Heart right ventricle (tissue), 16 donors: ENCODE results near the gene CPNE5. TPM values are rescaled to one million over a fixed set of nuclear protein-coding genes. Genes with fewer than 3 reads are reported as not detected.
A peak's percentile ranks its signal among the peaks of the same experiment; 100 is the strongest.
"Not testable (repeated sequence)": the region's sequence is repeated elsewhere in the genome, so short reads cannot be mapped to it uniquely, and the experiment has no call there.

Source experiments
- ATAC-seq, 8 donors: fragments of 200-7000 bp; cut with Tn5 transposase; one replicate each; pipeline ENCODE4 v1.9.1; 2020; ENCODE audit warnings: mild to moderate bottlenecking in 8 of 8, moderate library complexity in 8 of 8, moderate number of reproducible peaks in 1 of 8
- DNase-seq, 2 donors: peaks; one replicate each; pipeline ENCODE4 v3.0.0-alpha.2; 2020
- H3K27ac ChIP-seq, 10 donors: fragments of 200-600 bp; sonication (generic) in 2 of 10; one replicate each; pipeline versions ENCODE4 v1.5.0 to v1.8.0; 2020 to 2022; ENCODE audit warnings: mild to moderate bottlenecking in 3 of 10
- H3K27me3 ChIP-seq, 7 donors: fragments of 200-600 bp; one replicate each; pipeline ENCODE4 v1.8.0; 2021 to 2022; ENCODE audit warnings: mild to moderate bottlenecking in 2 of 7
- H3K36me3 ChIP-seq, 9 donors: fragments of 200-600 bp; sonication (generic) in 1 of 9; one replicate each; pipeline versions ENCODE4 v1.5.0 to v1.8.0; 2020 to 2022; ENCODE audit warnings: mild to moderate bottlenecking in 2 of 9
- H3K4me1 ChIP-seq, 9 donors: fragments of 200-600 bp; sonication (generic) in 1 of 9; one replicate each; pipeline versions ENCODE4 v1.5.0 to v1.8.0; 2020 to 2022; ENCODE audit warnings: mild to moderate bottlenecking in 4 of 9
- H3K4me3 ChIP-seq, 10 donors: fragments of 200-600 bp; sonication (generic) in 2 of 10; one replicate each; pipeline versions ENCODE4 v1.5.0 to v1.8.0; 2020 to 2022; ENCODE audit warnings: mild to moderate bottlenecking in 7 of 10, moderate library complexity in 2 of 10
- H3K9me3 ChIP-seq, 11 donors: fragments of 200-600 bp in 10 of 11; sonication (generic) in 2 of 11; one replicate each; pipeline versions ENCODE4 v1.5.0 to v1.8.0; 2013 to 2022; ENCODE audit warnings: mild to moderate bottlenecking in 2 of 11, control low read depth in 1 of 11, moderate library complexity in 1 of 11
- WGBS, 2 donors: extraction: QIAGEN DNeasy Blood & Tissue Kit; methylation state at CpG; one replicate each; pipeline ENCODE4 v1.1.7; 2013; ENCODE audit warnings: inconsistent platforms in 1 of 2; 5-methylcytosine and 5-hydroxymethylcytosine counted together
- intact Hi-C, 10 donors: fragments of 100-400 bp; cut with DNase I; formaldehyde crosslinking; loops; one replicate each; pipeline versions ENCODE4 v1.11.1 to v1.14.2; 2022
- polyA plus RNA-seq, 2 donors: library from polyadenylated mRNA; stranded (reverse); fragments of 200-250 nt; gene quantifications; one replicate each; pipeline ENCODE4 v1.2.3, GENCODE V29; 2013
- total RNA-seq, 10 donors: library from RNA; stranded (reverse); fragmentation: NEBNext Ultra II Directional in 3 of 10; extraction: Animal tissue kit (Norgen Biotek cat#: 25700) in 3 of 10; gene quantifications; one replicate each; pipeline versions ENCODE4 v1.2.1 to v1.2.4, GENCODE V29; 2021 to 2023
- TF ChIP-seq, protein P1 (sequence below), 9 donors: fragments of 200-600 bp; sonication (generic) in 2 of 9; IDR thresholded peaks; one replicate each; pipeline versions ENCODE4 v1.5.0 to v1.8.0; 2021 to 2022; ENCODE audit warnings: antibody characterized with exemption in 9 of 9, mild to moderate bottlenecking in 5 of 9, moderate library complexity in 1 of 9
- donor health status: Arrhythmogenic right ventricular cardiomyopathy.
- donor health status: ischemic (EF 13 %, LVEDD 7.1; RV severe dilation, severe dysfunction).
- donor health status: healthy with polysubstance abuse.
- donor health status: DM: no; HTN: yes; CAD: no.
- donor health status: DM: no; HTN: no; CAD: no.
- donor health status: ischemic (EF 25% LVEDD 6.9; RV normal size, moderate dysfunction).
- donor health status: ischemic (EF 25% LVEDD 5.7; RV mildly dilated, moderate dysfunction).
- donor health status: healthy.
- donor health status: DM: yes; HTN: yes; CAD: no.
- donor health status: Ischemic cardiomyopathy.
- donor health status: ischemic (EF 35%, LVEDD 5.7; RV mildly dilated, moderate dysfunction).
- donor health status: nonischemic (EF 11% LVEDD 7.7; RV severe dilation, severe dysfunction).
- donor health status: DM: yes; HTN: yes; CAD: no.
- donor health status: PGD.
- donor health status: ischemic (EF 29% LVEDD 5.4; RV normal size, mild dysfunction).
- donor health status: nonischemic (EF 23%, LVEDD 6.1; RV moderate dilation, normal function).

Gene CPNE5
- total and polyA plus RNA-seq, 12 donors = 2.8 to 98.2 (median 24.4) TPM

DNA sequence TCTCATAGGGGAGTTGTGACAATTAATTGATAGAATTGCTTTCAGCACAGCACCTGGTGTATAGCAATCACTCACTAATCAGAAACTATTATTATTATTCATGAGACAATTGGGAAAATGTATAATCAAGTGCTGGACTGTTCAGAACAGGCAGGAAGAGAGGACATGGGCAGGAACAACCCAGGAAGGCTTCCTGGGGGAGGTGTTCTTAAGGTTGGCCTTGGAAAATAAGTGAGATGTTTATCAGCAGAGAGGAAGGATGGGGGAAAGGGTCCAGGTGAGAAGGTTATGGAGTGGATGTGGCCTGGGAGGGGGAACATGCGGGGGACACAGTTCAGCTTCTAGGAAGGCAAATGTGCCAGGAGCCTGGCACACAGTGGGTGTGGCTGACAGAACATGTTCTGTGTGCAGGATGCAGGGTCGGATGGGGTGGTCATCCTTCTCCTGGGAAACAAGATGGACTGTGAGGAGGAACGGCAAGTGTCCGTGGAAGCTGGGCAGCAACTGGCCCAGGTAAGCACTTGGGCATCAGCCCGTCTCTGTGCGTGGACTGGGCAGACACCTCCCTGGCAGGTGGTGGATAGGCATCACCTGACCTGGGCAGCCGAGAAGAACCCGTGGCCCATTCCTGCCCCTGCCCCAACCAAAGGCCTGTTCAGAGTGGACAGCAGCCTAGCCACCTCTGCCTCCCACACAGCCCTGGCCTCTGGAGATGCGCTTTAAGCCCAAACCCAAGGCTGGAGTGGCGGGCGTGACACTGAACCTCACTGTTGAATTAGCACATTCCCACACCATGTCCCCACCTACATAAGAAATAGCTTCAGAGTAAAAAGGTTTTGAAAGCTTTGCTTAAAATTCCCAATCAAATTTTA lies 110.7 kb downstream of the CPNE5 start:
- Histone ChIP-seq H3K27me3 (no peaks in the 10 kb centered on the region), H3K36me3 (no peaks in the 10 kb centered on the region), H3K4me3 (no peak overlapping the region), H3K9me3 (no peaks in the 10 kb centered on the region), H3K4me1 (peaks cover 0 to 33% (median 10%) of the 10 kb centered on the region in 9 donors), H3K27ac (peak overlapping the region in 1 of 10 donors; percentile 47)
- DNase-seq (no peak), ATAC-seq (no peak)
- 65 to 70% methylated on average over 11 of the region's 11 CpGs for WGBS, 2 donors
- TF ChIP-seq, protein P1, sequence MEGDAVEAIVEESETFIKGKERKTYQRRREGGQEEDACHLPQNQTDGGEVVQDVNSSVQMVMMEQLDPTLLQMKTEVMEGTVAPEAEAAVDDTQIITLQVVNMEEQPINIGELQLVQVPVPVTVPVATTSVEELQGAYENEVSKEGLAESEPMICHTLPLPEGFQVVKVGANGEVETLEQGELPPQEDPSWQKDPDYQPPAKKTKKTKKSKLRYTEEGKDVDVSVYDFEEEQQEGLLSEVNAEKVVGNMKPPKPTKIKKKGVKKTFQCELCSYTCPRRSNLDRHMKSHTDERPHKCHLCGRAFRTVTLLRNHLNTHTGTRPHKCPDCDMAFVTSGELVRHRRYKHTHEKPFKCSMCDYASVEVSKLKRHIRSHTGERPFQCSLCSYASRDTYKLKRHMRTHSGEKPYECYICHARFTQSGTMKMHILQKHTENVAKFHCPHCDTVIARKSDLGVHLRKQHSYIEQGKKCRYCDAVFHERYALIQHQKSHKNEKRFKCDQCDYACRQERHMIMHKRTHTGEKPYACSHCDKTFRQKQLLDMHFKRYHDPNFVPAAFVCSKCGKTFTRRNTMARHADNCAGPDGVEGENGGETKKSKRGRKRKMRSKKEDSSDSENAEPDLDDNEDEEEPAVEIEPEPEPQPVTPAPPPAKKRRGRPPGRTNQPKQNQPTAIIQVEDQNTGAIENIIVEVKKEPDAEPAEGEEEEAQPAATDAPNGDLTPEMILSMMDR (IDR thresholded peaks at IDR 0.05) = no peak
- intact Hi-C loops = loop anchor here in 2 of 10 donors (5.0 to 10.0 kb wide), 2 partner anchors 36 to 114 kb away; no protein-coding TSS in a partner anchor

DNA sequence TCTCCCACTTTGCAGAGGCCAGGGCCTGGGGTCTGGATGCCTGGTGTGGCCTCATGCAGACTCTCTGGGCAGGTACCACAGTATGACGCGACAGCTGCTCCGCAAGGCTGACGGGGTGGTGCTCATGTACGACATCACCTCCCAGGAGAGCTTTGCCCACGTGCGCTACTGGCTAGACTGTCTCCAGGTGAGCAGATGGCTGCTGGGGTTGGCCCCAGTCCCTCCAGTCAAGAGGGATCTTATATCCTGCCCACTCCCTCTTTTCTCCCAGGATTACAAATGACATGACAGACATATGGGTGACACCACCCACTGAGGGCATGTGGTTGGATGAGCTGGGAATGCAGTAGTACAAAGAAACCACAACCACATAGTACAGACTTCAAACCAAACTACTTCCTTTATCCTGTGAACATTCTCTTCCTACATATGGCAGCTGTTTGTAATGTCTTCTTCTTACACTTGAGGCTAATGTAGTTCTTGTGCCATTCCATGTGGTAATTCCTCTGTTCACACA lies 111.7 kb downstream of the CPNE5 start:
- intact Hi-C loops = loop anchor here in 2 of 10 donors (5.0 to 10.0 kb wide), 2 partner anchors 35 to 113 kb away; no protein-coding TSS in a partner anchor
- Histone ChIP-seq H3K27ac (peak overlapping the region in 1 of 10 donors; percentile 20), H3K4me1 (peaks cover 0 to 33% (median 10%) of the 10 kb centered on the region in 9 donors), H3K36me3 (no peaks in the 10 kb centered on the region), H3K27me3 (no peaks in the 10 kb centered on the region), H3K9me3 (no peaks in the 10 kb centered on the region), H3K4me3 (no peak overlapping the region)
- 93 to 94% methylated on average over 7 of the region's 7 CpGs for WGBS, 2 donors
- ATAC-seq = peak in 1 of 8 donors; percentile 6
- TF ChIP-seq, protein P1 (IDR thresholded peaks at IDR 0.05) = no peak
- DNase-seq = peak in 1 of 2 donors; percentile 2

DNA sequence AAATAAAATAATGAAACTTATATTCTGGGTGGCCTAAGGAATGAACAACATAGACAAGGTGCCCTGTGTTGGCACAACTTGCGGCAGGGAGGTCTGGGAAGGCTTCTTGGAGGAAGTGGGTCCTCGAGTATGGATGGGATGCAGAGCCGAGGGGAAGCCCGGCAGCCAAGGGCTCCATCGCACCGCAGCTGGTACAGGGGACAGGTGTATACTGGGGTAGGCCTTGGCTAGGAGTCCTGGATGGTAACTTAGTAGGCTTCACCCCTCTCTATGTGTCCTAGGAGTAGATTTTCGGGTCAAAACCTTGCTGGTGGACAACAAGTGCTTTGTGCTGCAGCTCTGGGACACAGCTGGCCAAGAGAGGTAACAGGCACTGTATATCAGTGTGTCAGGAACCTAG lies 113.7 kb downstream of the CPNE5 start:
- TF ChIP-seq, protein P1 (IDR thresholded peaks at IDR 0.05) = no peak
- no peak overlapping the region for H3K27ac ChIP-seq
- H3K27me3 ChIP-seq = no peaks in the 10 kb centered on the region
- no peaks in the 10 kb centered on the region for H3K9me3 ChIP-seq
- intact Hi-C loops = loop anchor here in 3 of 10 donors (2.0 to 10.0 kb wide), 3 partner anchors 33 to 111 kb away; no protein-coding TSS in a partner anchor
- ATAC-seq = no peak
- no peaks in the 10 kb centered on the region for H3K36me3 ChIP-seq
- peaks cover 0 to 33% (median 10%) of the 10 kb centered on the region in 9 donors for H3K4me1 ChIP-seq
- 88 to 89% methylated on average over 7 of the region's 7 CpGs for WGBS, 2 donors
- DNase-seq = no peak
- no peak overlapping the region for H3K4me3 ChIP-seq

DNA sequence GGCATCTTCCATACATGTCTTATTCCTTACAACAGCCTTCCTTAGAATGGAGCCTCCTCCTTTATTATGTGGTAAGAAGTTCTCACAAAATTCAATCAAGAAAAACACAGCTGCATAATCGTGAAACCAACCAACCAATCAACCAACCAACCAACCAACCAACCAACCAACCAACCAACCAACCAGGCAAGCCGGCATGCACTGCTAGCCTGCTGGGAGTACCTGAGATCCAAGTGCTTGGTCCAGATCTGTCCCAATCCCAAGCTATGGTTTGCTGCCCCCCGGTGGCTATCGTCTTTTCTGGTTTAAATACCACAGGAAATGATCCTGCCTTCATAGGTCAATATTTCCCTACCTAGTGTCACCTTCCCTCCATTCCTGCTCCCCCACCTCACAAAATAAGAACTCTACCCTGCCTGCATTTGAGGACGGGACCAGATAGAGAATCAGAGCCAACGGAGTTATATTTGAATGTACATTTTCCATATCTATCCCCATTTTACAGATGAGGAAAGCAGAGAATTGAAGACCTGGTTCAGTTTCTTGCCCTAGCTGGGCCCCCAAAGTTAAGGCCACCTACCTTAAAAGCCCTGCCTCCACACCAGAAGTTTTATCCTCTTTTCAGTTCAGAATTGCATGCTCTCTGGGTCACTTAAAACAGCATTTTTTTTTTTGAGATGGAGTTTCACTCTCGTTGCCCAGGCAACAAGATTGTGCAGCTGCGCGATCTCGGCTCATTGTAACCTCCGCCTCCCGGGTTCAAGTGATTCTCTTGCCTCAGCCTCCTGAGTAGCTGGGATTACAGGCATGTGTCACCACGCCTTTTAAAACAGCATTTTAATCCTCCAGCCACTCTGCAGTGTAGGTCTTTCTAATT lies 114.5 kb downstream of the CPNE5 start:
- TF ChIP-seq, protein P1 (IDR thresholded peaks at IDR 0.05) = peak; percentile 20 to 65 (median 53)
- H3K4me1 ChIP-seq = peaks cover 0 to 28% (median 10%) of the 10 kb centered on the region in 9 donors
- WGBS, 2 donors = 54 to 56% methylated on average over 13 of the region's 13 CpGs
- ATAC-seq (peak in 6 of 8 donors; percentile 38 to 59 (median 54)), DNase-seq (peak; percentile 60 to 63)
- no peak overlapping the region for H3K4me3 ChIP-seq
- H3K9me3 ChIP-seq = no peaks in the 10 kb centered on the region
- H3K36me3 ChIP-seq = no peaks in the 10 kb centered on the region
- H3K27ac ChIP-seq = no peak overlapping the region
- intact Hi-C loops = loop anchor here in 3 of 10 donors (2.0 to 10.0 kb wide), 3 partner anchors 32 to 110 kb away; no protein-coding TSS in a partner anchor
- no peaks in the 10 kb centered on the region for H3K27me3 ChIP-seq

DNA sequence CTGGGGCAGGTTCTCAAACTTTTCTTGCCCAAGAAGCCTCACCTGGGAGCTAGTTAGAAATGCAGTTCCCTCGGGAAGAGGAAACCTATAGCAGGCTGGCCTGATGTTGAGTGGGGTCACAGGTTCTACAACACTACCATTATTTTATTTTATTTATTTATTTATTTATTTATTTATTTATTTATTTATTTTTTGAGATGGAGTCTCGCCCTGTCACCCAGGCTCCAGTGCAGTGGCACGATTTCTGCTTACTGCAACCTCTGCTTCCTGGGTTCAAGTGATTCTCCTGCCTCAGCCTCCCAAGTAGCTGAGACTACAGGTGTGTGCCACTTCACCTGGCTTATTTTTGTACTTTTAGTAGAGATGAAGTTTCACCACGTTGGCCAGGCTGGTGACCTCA lies 115.3 kb downstream of the CPNE5 start:
- not testable (repeated sequence) for H3K27me3 ChIP-seq, H3K4me3 ChIP-seq, DNase-seq, H3K9me3 ChIP-seq, ATAC-seq, H3K36me3 ChIP-seq, H3K27ac ChIP-seq
- H3K4me1 ChIP-seq = peaks cover 0 to 20% (median 3%) of the 10 kb centered on the region in 9 donors
- intact Hi-C loops = loop anchor here in 2 of 10 donors (2.0 to 10.0 kb wide), 2 partner anchors 109 kb away; no protein-coding TSS in a partner anchor
- 95 to 97% methylated on average over 4 of the region's 4 CpGs for WGBS, 2 donors
